Osteocyte (in vitro differentiated cells): ENCODE results near the gene ABHD2. TPM values are rescaled to one million over a fixed set of nuclear protein-coding genes. Genes with fewer than 3 reads are reported as not detected.
"Not testable (repeated sequence)": the region's sequence is repeated elsewhere in the genome, so short reads cannot be mapped to it uniquely, and the experiment has no call there.

ENCODE experiments used
- DNase-seq: peaks from one replicate; pipeline ENCODE4 v3.0.0; 2021; ENCODE audit warnings: mixed read lengths; ENCODE audit not compliant: unreplicated experiment; ENCODE audit errors: extremely low spot score
- H3K27ac Mint-ChIP-seq: one replicate; pipeline ENCODE4 v1.8.0; 2021; ENCODE audit warnings: mild to moderate bottlenecking, mixed read lengths; ENCODE audit not compliant: unreplicated experiment
- H3K27me3 Mint-ChIP-seq: one replicate; pipeline ENCODE4 v1.8.0; 2021; ENCODE audit warnings: mixed read lengths; ENCODE audit not compliant: unreplicated experiment
- H3K36me3 Mint-ChIP-seq: one replicate; pipeline ENCODE4 v1.8.0; 2021; ENCODE audit warnings: mixed read lengths; ENCODE audit not compliant: unreplicated experiment
- H3K4me1 Mint-ChIP-seq: one replicate; pipeline ENCODE4 v1.8.0; 2021; ENCODE audit warnings: mixed read lengths; ENCODE audit not compliant: unreplicated experiment
- H3K4me3 Mint-ChIP-seq: one replicate; pipeline ENCODE4 v1.8.0; 2021; ENCODE audit warnings: mild to moderate bottlenecking, moderate library complexity, mixed read lengths; ENCODE audit not compliant: unreplicated experiment
- H3K9me3 Mint-ChIP-seq: one replicate; pipeline ENCODE4 v1.8.0; 2021; ENCODE audit warnings: mixed read lengths; ENCODE audit not compliant: unreplicated experiment
- CTCF ChIP-seq: fragments of 200-600 bp; sonication (generic); IDR thresholded peaks from 2 replicates; pipeline ENCODE4 v1.5.0; 2021; ENCODE audit warnings: antibody characterized with exemption, mild to moderate bottlenecking, moderate library complexity
- total RNA-seq: library from RNA; stranded (reverse); gene quantifications from 2 replicates; pipeline ENCODE4 v1.2.1, GENCODE V29; 2021

Gene ABHD2
- total RNA-seq, 1 donor from 2014 or later, result 85.7 TPM

- Mint-ChIP-seq H3K36me3 (peaks cover 19% of the 10 kb centered on the region), H3K4me3 (no peak overlapping the region), H3K4me1 (peaks cover 88% of the 10 kb centered on the region), H3K27ac (peak overlapping the region; percentile 96), H3K27me3 (no peaks in the 10 kb centered on the region), H3K9me3 (no peaks in the 10 kb centered on the region)
- DNase-seq, result no peak
- TF ChIP-seq CTCF, result peak; percentile 22
These were observed 51.6 kb downstream of the ABHD2 start for GRCh38 chr15:89139613-89140499.

GRCh38 chr15:89140595-89140994 is 52.3 kb downstream of the ABHD2 start:
- no peak for TF ChIP-seq CTCF
- Mint-ChIP-seq H3K27ac (peak overlapping the region; percentile 96), H3K4me1 (peaks cover 83% of the 10 kb centered on the region), H3K9me3 (no peaks in the 10 kb centered on the region), H3K27me3 (no peaks in the 10 kb centered on the region), H3K4me3 (no peak overlapping the region), H3K36me3 (peaks cover 23% of the 10 kb centered on the region)
- DNase-seq, result no peak

- H3K27me3 Mint-ChIP-seq, H3K9me3 Mint-ChIP-seq: not testable (repeated sequence)
- H3K4me1 Mint-ChIP-seq, result peaks cover 79% of the 10 kb centered on the region
These were observed 52.9 kb downstream of the ABHD2 start for GRCh38 chr15:89141159-89141558.

GRCh38 chr15:89141885-89142284 is 53.6 kb downstream of the ABHD2 start:
- Mint-ChIP-seq H3K4me3 (no peak overlapping the region), H3K36me3 (peaks cover 17% of the 10 kb centered on the region), H3K27ac (peak overlapping the region; percentile 94), H3K4me1 (peaks cover 72% of the 10 kb centered on the region), H3K27me3 (no peaks in the 10 kb centered on the region), H3K9me3 (no peaks in the 10 kb centered on the region)
- no peak for DNase-seq
- TF ChIP-seq CTCF, result no peak

More at GRCh38 chr15:89141159-89141558, 52.9 kb downstream of the ABHD2 start:
- not testable (repeated sequence) for H3K4me3 Mint-ChIP-seq, DNase-seq
- H3K36me3 Mint-ChIP-seq, result peaks cover 21% of the 10 kb centered on the region
- peak overlapping the region; percentile 94 for H3K27ac Mint-ChIP-seq

- Mint-ChIP-seq H3K36me3 (peaks cover 17% of the 10 kb centered on the region), H3K9me3 (no peaks in the 10 kb centered on the region), H3K4me1 (peaks cover 67% of the 10 kb centered on the region), H3K27me3 (no peaks in the 10 kb centered on the region), H3K4me3 (no peak overlapping the region), H3K27ac (peak overlapping the region; percentile 94)
- TF ChIP-seq CTCF, result no peak
- DNase-seq, result no peak
These were observed 54.2 kb downstream of the ABHD2 start for GRCh38 chr15:89142423-89142822.
